ENCODE measurements around the gene NKD2.

Gene NKD2

GRCh38 chr5:1087428-1087827 lies 78.8 kb downstream of the NKD2 start:
- DNase-seq (ENCODE audit: low spot score), result no peak
- CTCF ChIA-PET, result no interaction called here
- no peak for TF ChIP-seq CTCF (conservative IDR thresholded peaks at IDR 0.05; ENCODE audit: low read depth)
- POLR2A ChIA-PET (ENCODE audit: low non-redundant PET), result no interaction called here
- 0 out of 2 replicates have a peak overlapping the region, but pooled peaks have one; percentile 15 for H3K27ac ChIP-seq

GRCh38 chr5:1088031-1088430 lies 79.4 kb downstream of the NKD2 start:
- H3K27ac ChIP-seq, result no peak overlapping the region
- no peak for DNase-seq (ENCODE audit: low spot score)
- ChIA-PET POLR2A (ENCODE audit: low non-redundant PET) (no interaction called here), CTCF (no interaction called here)
- no peak for TF ChIP-seq CTCF (conservative IDR thresholded peaks at IDR 0.05; ENCODE audit: low read depth)
